Forelimb muscle (tissue), 1 donor: ENCODE measurements around the gene ADAMTS12. TPM values are rescaled to one million over a fixed set of nuclear protein-coding genes. Genes with fewer than 3 reads are reported as not detected.
"Not testable (repeated sequence)": the region's sequence is repeated elsewhere in the genome, so short reads cannot be mapped to it uniquely, and the experiment has no call there.

Experiments used
- DNase-seq: peaks from one replicate; pipeline ENCODE4 v3.0.0-alpha.2; 2013; ENCODE audit warnings: low read depth
- polyA plus RNA-seq: library from polyadenylated mRNA; unstranded; fragments of 120-200 nt; gene quantifications from one replicate; pipeline ENCODE4 v1.2.1, GENCODE V29; 2013; ENCODE audit not compliant: insufficient read length

Gene ADAMTS12
- polyA plus RNA-seq, 1 donor = 16.8 TPM

DNA sequence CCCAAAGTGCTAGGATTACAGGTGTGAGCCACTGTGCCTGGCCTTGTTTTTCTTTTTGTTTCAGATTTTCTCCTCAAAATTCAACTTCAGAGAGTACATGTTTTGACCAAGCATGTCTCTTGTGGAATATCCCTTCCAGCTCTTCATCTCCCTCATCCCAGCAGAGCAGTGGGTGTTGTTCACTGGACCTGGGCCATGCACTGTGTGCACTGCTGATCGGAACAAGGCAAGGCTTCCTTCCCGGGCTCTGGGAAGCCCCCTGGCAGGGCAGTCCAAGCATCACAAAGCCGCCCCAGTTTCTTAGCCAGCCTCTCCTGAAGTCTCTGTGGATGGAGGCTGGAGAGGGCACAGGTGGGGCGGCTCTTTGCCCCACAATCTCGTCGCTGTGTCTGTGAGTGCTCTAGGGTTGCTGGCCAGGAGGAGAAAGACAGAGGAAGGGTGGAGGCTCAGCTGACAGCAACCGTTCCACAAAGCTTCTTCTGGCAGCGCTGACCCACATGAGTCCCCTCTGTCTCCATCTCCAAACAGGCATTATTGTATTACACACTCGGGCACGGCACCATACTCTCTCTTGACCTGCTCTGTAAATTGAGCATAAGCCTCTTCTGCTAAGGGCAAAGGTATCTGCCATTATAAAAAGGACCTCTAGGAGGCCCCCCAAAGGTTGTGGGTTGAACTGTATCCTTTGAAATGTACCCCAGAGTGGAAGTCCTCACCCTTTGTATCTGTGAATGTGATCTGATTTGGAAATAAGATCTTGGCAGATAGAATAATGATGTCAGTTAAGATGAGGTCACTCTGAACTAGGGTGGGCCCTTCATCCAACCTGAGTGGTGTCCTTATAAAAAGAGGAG is 361.4 kb downstream of the ADAMTS12 start:
- DNase-seq = no peak

DNA sequence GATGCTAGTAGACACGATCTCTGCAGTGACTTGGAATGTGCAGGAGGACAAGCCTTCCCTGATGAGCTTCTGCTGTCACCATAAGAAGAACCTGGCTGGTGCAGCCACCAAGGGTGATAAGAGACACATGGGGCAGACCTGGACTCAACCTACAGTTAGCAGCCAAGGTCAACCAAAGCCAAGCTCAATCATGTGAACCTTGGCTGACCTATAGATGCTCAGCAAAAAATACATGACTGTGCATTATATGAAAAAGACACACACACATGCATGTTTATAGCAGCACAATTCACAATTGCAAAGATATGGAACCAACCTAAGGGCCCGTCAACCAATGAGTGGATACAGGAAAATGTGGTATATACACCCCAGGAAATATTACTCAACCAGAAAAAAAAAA is 364.1 kb downstream of the ADAMTS12 start:
- DNase-seq = no peak

DNA sequence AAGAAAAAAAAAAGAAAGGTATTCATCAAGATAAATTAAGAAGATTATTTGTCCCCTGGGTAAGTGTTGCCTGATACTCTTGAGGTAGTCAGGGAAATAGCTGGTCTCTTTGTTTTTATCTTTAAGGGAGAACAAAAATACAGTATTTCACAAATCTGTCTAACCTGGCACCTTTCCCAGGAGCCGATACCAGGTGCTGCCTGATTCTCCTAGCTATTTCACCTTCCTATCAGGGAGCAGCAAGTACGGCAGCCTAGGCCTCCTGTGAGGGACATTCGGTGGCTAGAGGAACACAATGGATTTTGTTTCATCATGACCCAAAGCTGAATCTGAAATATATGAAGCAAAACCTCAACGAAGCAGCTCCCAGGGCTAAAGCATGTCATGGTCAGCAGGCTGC is 365.0 kb downstream of the ADAMTS12 start:
- DNase-seq = no peak

DNA sequence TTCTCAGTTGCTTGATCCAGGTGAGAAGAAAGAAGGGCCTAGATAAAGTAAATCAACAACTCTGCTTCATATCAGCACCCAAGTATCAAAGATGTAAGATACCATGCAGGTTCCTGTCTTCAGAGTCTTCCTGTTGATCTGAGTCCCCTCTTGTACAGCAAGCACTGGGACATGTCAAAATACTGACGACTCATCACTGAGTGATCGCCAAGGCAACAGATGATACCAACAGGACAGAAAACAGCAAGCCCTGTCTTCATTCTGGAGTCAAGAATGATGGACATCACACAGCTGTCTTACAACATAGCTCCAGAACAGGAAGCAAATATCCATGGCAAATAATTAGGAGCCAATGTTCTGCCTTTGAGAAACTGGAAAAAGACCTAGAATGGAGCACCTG is 367.3 kb downstream of the ADAMTS12 start:
- DNase-seq = no peak

DNA sequence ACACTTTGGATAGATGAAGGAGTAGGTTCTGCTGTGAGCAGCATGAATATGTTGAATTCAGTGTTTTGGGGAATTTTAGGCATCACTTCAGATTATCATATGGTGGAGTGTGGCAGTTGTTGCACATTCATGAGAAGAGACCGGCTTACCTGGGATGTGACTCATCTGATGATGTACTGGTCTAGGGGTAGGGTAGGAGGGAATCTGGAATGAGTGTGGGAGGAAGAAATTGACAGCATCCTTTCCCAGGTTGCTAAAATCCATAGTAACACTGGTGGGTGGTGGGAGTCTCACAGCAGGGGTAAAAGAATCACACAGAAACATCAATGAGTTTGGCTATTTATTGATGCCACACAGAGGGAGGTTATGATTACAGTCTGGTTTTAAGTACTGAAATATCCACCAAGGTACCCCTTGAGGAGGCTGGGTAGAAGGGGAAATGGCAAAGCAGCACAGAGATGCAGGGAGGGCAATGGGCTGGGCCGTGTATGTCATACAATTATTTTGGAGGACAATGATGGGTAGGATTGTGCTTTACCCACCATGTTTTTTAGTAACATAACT is 368.5 kb downstream of the ADAMTS12 start:
- no peak for DNase-seq

DNA sequence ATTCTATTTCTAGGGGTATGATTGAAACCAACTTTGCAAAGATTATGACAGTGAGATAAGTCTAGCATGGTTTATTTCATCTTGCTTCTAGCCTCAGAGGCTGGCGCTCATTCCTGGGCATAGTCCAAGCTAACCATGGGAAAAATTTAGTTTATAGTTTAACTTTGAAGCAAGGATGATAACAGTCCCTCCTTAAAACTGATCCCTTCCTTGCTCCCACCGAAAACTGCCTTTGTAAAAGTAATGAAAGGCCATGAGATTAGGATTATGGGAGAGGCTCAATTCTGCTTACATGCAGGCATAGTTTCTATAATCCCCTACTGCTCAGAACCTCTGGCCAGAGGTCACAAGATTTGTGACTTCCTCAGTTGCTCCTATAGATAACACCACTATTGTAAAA is 375.4 kb downstream of the ADAMTS12 start:
- DNase-seq = no peak

DNA sequence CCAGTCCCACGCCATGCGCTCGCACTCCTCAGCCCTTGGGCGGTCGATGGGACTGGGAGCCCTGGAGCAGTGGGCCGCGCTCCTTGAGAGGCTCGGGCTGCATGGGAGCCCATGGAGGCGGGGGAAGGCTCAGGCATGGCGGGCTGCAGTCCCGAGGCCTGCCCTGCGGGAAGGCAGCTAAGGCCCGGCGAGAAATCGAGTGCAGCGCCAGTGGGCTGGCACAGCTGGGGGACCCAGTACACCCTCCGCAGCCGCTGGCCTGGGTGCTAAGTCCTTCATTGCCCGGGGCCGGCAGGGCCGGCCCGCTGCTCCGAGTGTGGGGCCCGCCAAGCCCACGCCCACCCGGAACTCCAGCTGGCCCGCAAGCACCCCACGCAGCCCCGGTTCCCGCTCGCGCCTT is 376.4 kb downstream of the ADAMTS12 start:
- not testable (repeated sequence) for DNase-seq

DNA sequence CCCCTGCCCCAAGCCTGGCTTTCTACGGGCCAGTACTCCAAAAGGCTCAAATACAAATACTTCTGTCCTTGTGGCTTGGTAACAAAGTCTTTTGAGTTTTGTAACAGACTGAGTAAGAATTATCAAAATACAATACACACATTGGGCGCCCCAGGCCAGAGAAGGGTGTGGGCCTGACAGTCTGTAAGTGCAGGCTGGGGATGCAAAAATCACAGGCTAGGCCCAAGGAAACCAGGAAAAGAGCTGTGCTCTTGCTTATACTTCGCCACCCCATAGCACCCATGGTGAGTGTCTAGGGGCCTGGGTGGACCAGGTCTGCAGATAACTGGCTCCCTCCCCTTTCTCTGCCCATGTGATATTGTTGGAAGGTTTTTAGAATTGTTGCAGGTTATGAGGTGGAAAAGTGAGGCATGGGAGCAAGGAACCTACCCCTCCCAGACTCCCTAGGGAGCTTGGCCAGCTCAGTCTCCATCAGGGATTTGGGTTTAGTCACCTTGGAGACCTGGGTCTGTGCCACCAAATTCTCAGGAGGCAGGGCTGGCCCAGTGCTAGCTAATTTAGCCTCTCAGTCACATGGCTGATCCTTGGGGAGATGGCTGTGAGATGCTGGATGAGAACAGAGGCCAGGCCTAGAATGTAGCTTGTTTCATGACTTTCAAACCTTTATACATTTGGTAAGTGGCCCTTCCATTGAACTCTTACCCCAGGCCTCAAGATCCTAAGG is 378.2 kb downstream of the ADAMTS12 start:
- DNase-seq = no peak

DNA sequence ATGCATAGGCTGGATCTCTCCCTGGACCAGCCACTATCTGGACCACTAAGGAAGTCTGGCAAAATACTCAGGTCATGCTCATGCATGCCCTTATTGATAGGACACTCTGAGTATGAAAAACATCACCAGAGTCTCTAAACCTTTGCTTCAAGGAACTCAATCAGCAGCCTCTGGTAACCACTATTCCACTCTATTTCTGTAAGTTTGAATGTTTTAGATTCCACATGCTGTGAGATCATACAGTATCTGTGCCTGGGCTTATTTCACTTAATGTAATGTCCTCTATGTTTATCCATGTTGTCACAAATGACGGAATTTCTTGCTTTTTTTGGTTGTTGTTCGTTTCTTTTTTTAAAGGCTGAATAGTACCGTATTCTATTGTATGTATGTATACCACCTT is 382.8 kb downstream of the ADAMTS12 start:
- DNase-seq = no peak

DNA sequence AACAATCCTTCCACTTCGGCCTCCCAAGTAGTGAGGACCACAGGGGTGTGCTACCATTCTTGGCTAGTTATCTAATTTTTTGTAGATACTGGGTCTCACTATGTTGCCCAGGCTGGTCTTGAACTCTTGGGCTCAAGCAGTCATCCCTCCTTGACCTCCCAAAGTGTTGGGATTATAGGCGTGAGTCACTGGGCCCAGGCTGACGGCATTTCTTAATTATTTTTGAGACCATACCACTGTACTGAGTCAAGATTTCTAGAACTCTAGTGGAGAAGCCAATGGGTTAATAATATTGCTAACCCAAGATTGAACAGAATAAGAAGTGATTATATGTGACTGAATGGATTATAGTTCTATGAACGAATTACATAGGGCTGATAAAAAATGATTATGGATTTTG is 384.4 kb downstream of the ADAMTS12 start:
- DNase-seq = no peak

DNA sequence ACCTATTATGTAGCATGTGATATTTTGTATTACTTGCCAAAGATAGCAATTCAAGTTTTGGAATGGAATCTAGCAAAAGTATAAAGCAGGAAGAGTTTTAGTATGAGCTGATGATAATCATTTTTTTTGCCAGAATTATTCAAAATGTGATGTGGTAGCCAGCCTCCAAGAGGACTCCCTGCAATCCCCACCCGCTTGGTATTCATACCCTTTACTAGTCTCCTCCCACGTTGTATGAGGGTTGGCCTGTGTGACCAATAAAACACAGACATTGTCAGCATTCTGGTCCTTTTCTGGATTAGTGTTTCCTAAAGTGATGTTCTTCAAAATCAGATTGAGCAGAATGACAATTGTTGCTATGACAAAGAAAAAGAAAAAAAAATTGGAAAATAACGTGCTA is 387.2 kb downstream of the ADAMTS12 start:
- DNase-seq = no peak

DNA sequence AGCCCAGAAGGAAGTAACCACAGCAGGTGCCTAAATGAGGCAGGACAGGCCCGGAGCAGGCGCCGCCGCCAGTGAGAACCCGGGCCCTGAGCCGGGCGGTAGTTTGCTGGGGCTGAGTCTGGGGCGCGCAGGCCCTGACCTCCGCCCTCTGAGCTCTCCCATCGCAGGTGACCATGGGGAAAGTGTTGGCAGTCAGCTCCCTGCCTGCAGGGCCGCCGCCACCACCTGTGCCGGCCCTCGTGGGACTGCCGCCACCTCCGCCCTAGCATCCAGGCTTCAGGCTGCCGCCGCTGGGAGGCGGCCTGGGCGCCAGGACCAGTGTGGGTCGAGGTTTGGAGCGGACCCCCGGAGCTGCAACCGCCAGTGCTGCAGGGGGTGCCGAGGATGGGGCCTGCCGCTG is 389.9 kb downstream of the ADAMTS12 start:
- DNase-seq = no peak

DNA sequence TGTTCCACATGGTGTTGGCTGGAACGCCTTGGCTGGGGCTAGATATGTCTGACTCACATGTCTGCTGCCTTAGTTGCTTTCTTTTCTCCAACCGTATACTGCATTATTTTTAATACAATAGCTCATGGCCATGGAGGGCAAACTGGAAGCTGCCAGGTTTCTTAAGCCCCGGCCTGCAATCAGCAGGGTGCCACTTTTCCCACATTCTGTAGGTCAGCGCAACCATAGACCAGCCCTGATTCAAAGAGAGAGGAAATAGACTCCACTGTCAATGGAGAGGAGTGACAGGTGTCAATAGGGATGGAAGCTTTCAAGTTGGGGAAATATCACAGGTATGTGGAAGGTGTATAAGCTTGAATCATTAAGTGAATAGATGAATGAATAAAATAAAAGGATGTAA is 390.5 kb downstream of the ADAMTS12 start:
- no peak for DNase-seq

DNA sequence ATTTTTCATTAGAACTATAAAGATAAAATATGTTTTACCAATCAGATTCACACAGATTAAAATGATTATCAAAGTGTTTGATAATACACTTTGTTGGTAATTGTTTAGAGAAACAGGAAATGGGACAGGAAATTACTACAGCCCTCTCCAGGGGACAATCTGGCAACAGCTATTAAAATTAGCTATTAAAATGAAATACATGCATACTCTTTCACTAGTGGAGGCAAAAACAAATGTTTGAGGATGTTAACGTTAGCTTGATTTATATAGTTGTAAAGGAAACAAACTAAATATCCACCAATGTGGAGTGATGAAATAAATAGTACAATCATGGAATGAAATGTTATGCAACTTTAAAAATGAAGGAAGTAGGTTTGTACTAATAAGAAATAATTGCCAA is 397.3 kb downstream of the ADAMTS12 start:
- DNase-seq = no peak

DNA sequence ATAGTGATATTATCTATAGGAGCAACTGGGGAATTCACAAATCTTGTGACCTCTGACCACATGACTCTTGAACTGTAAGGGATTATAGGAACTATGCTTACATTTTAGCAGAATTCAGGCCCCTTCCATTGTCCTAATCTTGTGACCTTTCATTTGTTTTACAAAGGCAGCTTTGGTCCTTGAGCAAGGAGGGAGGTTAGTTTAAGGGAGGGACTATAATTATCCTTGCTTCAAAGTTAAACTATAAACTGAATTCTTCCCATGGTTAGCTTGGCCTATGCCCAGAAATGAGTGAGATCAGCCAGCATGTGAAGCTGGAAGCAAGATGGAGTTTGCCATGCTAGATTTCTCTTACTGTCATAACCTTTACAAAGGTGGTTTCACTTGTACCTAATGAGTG is 399.8 kb downstream of the ADAMTS12 start:
- DNase-seq = no peak

DNA sequence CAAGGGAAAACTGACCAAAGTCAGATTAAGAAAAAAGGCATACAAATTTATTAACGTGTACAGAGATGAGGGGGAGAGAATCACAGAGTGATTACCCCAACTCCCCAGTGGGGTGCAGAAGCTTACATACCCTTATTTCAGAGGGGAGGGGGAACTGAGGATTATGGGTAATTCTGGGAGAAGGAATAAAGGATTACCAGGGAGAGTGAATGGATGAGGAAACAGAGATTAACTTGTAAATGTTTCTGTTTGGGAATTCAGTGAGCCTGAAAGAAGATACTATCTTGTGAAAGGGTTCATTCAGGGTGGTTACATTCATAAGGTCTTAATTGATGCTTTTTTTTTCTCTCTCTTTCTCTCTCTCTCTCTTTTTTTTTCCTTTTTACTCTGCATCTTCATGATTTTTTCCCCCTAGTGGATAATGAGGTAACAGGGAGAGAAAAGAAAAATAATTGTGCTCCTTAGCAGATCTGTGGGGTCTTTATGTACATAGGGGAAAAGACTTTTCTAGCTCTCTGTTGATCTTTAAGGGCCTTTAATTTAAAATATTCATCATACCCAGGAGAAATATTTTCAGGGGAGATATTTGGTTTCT is 401.6 kb downstream of the ADAMTS12 start:
- no peak for DNase-seq

DNA sequence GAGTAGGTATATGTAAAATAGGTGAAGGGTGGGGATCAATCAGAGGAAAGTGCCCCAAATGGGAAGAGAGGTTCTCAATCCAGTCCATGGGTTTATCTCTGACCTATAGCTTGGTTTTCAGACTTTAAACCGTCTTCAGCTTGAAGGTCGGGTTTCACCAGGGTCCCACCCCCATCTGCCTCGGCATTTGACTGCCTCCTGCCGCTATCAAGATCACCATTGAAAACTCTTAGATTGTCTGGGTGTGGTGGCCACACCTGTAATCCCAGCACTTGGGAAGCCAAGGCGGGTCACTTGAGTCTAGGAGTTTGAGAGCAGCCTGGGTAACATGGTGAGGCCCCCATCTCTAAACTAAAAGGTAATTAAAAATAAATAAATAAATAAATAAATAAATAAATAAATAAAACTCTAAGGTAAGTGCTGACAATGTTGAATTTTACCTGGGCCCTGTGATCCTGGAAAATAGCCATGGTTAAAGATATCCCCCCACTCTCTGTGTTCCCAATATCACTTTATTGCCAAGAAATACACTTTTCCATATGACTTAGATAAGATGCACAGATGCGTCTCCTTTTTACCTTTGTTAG is 402.2 kb downstream of the ADAMTS12 start:
- DNase-seq = no peak

DNA sequence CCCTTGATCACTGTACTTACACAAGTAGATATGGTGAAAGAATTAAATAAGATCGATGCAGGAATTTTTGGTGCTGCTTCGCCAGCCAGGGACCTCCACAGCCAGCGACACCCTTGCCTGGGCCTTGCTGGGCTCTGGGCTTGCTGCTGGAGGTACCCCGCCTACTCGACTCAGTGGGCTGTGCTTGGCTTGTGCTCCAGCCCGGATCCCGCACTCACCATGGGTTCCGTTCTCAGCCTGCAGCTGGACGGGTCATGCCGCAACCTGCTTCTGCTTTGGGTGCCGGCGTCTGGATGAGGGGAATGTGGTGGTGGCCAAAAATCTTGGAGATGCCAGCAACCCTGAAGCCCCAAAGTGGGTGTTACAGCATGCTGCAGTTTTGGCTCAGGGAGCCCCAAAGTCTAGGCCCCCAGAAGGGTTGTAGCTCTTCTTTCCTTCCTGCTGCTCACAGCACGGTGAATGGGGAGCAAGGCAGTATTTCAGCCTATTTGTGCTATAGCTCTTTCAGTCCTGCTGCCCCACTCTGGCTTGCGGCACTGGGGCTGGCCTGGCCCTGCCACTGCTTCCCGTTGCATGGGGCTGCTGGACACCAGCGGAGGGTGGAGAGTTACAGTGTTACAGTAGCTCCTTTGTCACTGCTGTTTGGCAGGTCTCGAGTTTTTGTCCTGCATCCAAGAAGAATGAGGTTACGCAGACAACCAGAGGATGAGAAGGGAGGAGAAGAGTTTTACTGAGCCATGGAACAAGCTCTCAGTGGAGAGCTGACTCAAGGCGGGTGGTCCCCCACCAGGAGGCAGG is 403.0 kb downstream of the ADAMTS12 start:
- DNase-seq = no peak

DNA sequence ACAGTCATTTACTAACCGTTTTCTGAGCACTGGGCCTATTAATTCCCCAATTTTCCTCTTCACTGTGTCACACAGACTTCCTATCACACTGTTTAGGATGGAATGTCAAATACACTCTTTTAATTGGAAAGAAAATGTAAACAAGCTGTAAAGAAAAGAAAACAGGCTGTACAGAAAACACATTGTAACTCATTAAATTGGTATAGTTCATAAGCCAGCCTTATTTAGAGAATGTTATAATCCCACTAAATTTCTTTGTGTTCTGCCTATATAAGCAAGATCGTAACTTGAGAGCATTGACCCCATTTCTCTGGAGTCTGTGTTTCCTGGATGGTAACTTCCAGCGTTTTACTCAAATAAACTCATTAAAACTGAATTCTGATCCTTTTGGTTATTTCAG is 404.6 kb downstream of the ADAMTS12 start:
- no peak for DNase-seq

DNA sequence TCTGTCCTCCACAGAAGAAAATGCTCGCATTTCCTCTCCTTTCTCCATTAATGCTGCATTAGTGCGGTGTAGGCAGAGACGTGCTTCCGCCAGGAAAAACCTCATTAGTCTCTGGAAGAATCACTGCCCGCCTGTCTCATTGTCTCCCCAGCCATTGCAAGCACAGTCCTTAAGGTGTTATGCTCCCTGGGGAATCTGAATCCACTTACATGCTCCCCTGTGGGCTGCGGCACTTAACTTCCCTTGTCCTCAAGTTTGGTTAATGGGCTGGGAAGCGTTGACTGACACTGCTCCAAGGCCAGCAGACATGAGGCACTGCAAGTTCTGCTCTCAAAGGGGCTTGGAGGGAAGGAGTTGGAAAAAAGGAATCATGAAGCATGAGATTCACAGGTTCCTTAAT is 409.5 kb downstream of the ADAMTS12 start:
- no peak for DNase-seq

DNA sequence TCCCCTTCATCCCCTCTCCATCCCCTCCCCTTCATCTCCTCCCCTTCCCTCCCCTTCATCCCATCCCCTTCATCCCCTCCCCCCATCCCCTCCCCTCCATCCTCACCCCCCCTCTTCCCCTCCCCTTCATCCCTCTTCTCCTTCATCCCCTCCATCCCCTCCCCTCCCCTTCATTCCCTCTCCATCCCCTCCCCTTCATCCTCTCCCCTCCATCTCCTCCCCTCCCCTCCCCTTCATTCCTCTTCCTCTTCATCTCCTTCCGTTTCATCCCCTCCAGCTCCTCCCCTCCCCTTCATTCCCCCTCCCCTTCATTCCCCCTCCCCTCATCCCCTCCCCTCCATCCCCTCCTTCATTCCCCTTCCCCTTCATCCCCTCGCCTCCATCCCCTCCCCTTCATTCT is 410.9 kb downstream of the ADAMTS12 start:
- DNase-seq = no peak
